Hindlimb muscle (tissue), 1 donor: Measurements from ENCODE around the gene ZNF592. TPM values are rescaled to one million over a fixed set of nuclear protein-coding genes. Genes with fewer than 3 reads are reported as not detected.

Source experiments
- DNase-seq: peaks from one replicate; pipeline ENCODE4 v3.0.0-alpha.2; 2013
- polyA plus RNA-seq: library from polyadenylated mRNA; unstranded; fragments of 120-200 nt; gene quantifications from one replicate; pipeline ENCODE4 v1.2.1, GENCODE V29; 2013; ENCODE audit not compliant: insufficient read length

The ZNF592 gene
- polyA plus RNA-seq, 1 donor, result 26.1 TPM

GRCh38 chr15:84782346-84782745, 34.0 kb downstream of the ZNF592 start:
- DNase-seq, result no peak

GRCh38 chr15:84783493-84784251, 35.3 kb downstream of the ZNF592 start:
- no peak for DNase-seq

GRCh38 chr15:84784262-84784661, 35.9 kb downstream of the ZNF592 start:
- no peak for DNase-seq

- DNase-seq, result no peak
Observed at GRCh38 chr15:84785053-84785452, 36.7 kb downstream of the ZNF592 start.

GRCh38 chr15:84788500-84788899, 40.1 kb downstream of the ZNF592 start:
- no peak for DNase-seq

- DNase-seq, result no peak
Observed at GRCh38 chr15:84789762-84790161, 41.4 kb downstream of the ZNF592 start.

GRCh38 chr15:84790676-84791075, 42.3 kb downstream of the ZNF592 start:
- DNase-seq, result no peak

GRCh38 chr15:84791763-84792162, 43.4 kb downstream of the ZNF592 start:
- no peak for DNase-seq

GRCh38 chr15:84793431-84794161, 45.2 kb downstream of the ZNF592 start:
- DNase-seq, result no peak

GRCh38 chr15:84794162-84794547, 45.8 kb downstream of the ZNF592 start:
- DNase-seq, result no peak

GRCh38 chr15:84795186-84795585, 46.8 kb downstream of the ZNF592 start:
- no peak for DNase-seq

GRCh38 chr15:84797212-84797611, 48.8 kb downstream of the ZNF592 start:
- no peak for DNase-seq

GRCh38 chr15:84797801-84798200, 49.4 kb downstream of the ZNF592 start:
- DNase-seq, result no peak

- DNase-seq, result no peak
Observed at GRCh38 chr15:84798436-84798946, 50.1 kb downstream of the ZNF592 start.

- no peak for DNase-seq
Observed at GRCh38 chr15:84799511-84800187, 51.3 kb downstream of the ZNF592 start.

- no peak for DNase-seq
Observed at GRCh38 chr15:84800365-84800806, 52.0 kb downstream of the ZNF592 start.

GRCh38 chr15:84804005-84804900, 55.9 kb downstream of the ZNF592 start:
- no peak for DNase-seq

GRCh38 chr15:84805221-84805620, 56.8 kb downstream of the ZNF592 start:
- DNase-seq, result no peak

GRCh38 chr15:84807228-84807627, 58.8 kb downstream of the ZNF592 start:
- no peak for DNase-seq

GRCh38 chr15:84810073-84810840, 61.9 kb downstream of the ZNF592 start:
- DNase-seq, result no peak

- no peak for DNase-seq
Observed at GRCh38 chr15:84811151-84811550, 62.8 kb downstream of the ZNF592 start.
